Measurements from ENCODE around the gene SULT1C4.

DNA sequence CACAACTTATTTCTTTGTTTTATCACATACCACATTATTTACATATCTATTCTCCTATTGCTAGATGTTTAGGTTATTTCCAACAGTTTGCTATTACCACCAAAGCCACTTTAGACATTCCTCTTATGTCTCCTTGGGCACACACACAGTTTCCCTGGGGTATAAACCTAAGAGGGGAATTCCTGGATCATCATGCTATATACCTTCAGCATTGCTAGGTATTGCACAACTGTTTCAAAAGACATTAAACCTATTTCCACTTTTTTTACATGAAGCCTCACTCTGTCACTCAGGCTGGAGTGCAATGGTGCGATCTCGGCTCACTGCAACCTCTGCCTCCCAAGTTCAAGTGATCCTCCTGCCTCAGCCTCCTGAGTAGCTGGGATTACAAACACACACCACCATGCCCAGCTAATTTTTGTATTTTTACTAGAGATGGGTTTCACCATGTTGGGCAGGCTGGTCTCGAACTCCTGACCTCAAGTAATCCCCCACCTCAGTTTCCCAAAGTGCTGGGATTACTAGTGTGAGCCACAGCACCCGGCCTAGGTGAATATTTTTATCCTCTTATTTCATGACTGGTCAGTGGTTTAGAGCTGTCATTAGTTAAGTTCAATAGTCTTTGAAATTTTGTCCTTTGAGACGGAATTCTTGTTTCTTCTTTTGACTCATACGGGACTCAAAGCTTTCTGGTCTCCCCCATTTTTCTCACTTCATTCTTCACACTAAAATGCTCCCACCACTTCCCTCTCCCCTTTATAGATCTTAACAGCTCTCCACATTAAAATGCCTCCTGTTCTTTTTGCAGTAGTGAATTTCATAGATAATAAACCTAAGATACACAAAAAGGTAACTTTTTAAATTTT lies 30.3 kb downstream of the SULT1C4 start:
- TF ChIP-seq, protein P1, sequence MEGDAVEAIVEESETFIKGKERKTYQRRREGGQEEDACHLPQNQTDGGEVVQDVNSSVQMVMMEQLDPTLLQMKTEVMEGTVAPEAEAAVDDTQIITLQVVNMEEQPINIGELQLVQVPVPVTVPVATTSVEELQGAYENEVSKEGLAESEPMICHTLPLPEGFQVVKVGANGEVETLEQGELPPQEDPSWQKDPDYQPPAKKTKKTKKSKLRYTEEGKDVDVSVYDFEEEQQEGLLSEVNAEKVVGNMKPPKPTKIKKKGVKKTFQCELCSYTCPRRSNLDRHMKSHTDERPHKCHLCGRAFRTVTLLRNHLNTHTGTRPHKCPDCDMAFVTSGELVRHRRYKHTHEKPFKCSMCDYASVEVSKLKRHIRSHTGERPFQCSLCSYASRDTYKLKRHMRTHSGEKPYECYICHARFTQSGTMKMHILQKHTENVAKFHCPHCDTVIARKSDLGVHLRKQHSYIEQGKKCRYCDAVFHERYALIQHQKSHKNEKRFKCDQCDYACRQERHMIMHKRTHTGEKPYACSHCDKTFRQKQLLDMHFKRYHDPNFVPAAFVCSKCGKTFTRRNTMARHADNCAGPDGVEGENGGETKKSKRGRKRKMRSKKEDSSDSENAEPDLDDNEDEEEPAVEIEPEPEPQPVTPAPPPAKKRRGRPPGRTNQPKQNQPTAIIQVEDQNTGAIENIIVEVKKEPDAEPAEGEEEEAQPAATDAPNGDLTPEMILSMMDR (IDR thresholded peaks at IDR 0.05; ENCODE audit: poor library complexity) = no peak
- TF ChIP-seq EZH2 (IDR thresholded peaks at IDR 0.05; ENCODE audit: borderline replicate concordance) = no peak

Measured in hepatocyte (in vitro differentiated cells).